ENCODE results near the gene HOXC9.

HOXC9 gene

GRCh38 chr12:53976172-53976822, 23.7 kb upstream of the HOXC9 start:
- TF ChIP-seq FOXP2 (optimal IDR thresholded peaks at IDR 0.05; ENCODE audit: borderline replicate concordance, extremely low read depth, extremely low read length, insufficient read depth) (no peak), TAF1 (IDR thresholded peaks at IDR 0.05; ENCODE audit: borderline replicate concordance, insufficient read depth, low read length) (no peak), REST (IDR thresholded peaks at IDR 0.05; ENCODE audit: insufficient read depth in 1 of 2, low read depth in 2 of 2, low read length in 2 of 2) (no peak), POLR2AphosphoS5 (IDR thresholded peaks at IDR 0.05; ENCODE audit: low read depth, low read length) (no peak), SIN3A (IDR thresholded peaks at IDR 0.05; ENCODE audit: borderline replicate concordance, insufficient read depth, low read length) (no peak)

DNA sequence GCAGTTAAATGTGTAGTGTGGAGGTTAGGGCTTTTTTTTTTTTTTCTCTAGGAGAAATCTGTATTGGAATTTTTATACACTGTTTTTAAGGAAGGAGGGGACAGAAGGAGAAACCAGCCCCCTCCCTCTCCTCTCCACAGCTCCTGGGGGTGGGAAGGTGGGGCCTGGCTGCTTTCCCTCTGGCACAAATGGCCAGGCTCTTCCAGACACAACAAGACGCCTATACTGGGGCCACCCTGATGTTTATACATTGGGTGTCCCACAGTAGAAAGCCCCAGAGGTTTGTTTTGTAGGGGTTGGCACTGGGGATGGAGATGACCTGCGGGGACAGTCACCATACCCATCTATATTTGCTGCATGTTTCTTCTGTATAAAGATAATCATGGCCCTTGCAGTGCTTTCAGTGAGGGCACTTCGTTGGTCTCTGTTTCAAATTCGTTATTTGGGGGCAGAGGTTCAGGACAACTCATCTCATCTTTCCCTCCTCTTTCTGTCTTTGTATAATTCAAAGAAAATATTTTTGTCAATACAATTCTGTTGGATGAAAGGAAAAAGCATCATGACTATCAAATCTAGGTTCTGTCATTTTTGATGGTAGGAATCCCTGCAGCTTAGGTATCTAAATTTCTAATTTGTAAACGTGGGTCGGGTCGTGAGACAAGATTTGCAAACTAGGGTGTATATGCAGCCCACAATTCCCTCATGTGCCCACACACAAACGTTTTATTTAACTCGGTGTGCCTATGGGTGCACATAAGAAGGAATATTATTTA, 23.0 kb upstream of the HOXC9 start:
- TF ChIP-seq POLR2AphosphoS5 (IDR thresholded peaks at IDR 0.05; ENCODE audit: low read depth, low read length) (no peak), FOXP2 (optimal IDR thresholded peaks at IDR 0.05; ENCODE audit: borderline replicate concordance, extremely low read depth, extremely low read length, insufficient read depth) (no peak), TAF1 (IDR thresholded peaks at IDR 0.05; ENCODE audit: borderline replicate concordance, insufficient read depth, low read length) (no peak)

- no peak for TF ChIP-seq TAF1 (IDR thresholded peaks at IDR 0.05; ENCODE audit: borderline replicate concordance, insufficient read depth, low read length)
- TF ChIP-seq POLR2AphosphoS5 (IDR thresholded peaks at IDR 0.05; ENCODE audit: low read depth, low read length), result no peak
- no peak for TF ChIP-seq REST (IDR thresholded peaks at IDR 0.05; ENCODE audit: insufficient read depth in 1 of 2, low read depth in 2 of 2, low read length in 2 of 2)
- TF ChIP-seq FOXP2 (optimal IDR thresholded peaks at IDR 0.05; ENCODE audit: borderline replicate concordance, extremely low read depth, extremely low read length, insufficient read depth), result no peak
- no peak for TF ChIP-seq SIN3A (IDR thresholded peaks at IDR 0.05; ENCODE audit: borderline replicate concordance, insufficient read depth, low read length)
Observed at GRCh38 chr12:53977596-53978445, 22.1 kb upstream of the HOXC9 start.

- no peak for TF ChIP-seq SIN3A (IDR thresholded peaks at IDR 0.05; ENCODE audit: borderline replicate concordance, insufficient read depth, low read length)
- no peak for TF ChIP-seq FOXP2 (optimal IDR thresholded peaks at IDR 0.05; ENCODE audit: borderline replicate concordance, extremely low read depth, extremely low read length, insufficient read depth)
- TF ChIP-seq POLR2AphosphoS5 (IDR thresholded peaks at IDR 0.05; ENCODE audit: low read depth, low read length), result no peak
Observed at GRCh38 chr12:53978477-53979356, 21.2 kb upstream of the HOXC9 start.

- TF ChIP-seq POLR2AphosphoS5 (IDR thresholded peaks at IDR 0.05; ENCODE audit: low read depth, low read length) (no peak), REST (IDR thresholded peaks at IDR 0.05; ENCODE audit: insufficient read depth in 1 of 2, low read depth in 2 of 2, low read length in 2 of 2) (no peak), FOXP2 (optimal IDR thresholded peaks at IDR 0.05; ENCODE audit: borderline replicate concordance, extremely low read depth, extremely low read length, insufficient read depth) (no peak), SIN3A (IDR thresholded peaks at IDR 0.05; ENCODE audit: borderline replicate concordance, insufficient read depth, low read length) (no peak), TAF1 (IDR thresholded peaks at IDR 0.05; ENCODE audit: borderline replicate concordance, insufficient read depth, low read length) (no peak)
Observed at GRCh38 chr12:53980104-53980801, 19.7 kb upstream of the HOXC9 start.

Data from PFSK-1 (cell line).